ENCODE results near the gene ESRRB.

ESRRB gene

GRCh38 chr14:76376409-76376877, 506 bp downstream of the ESRRB start:
- TF ChIP-seq GLIS2 (tag by site-specific recombination; IDR thresholded peaks at IDR 0.05) (no peak), ZBTB17 (tag by site-specific recombination; IDR thresholded peaks at IDR 0.05) (peak; percentile 4; the same call in 1 of the 2 replicates), ZNF37A (tag by site-specific recombination; IDR thresholded peaks at IDR 0.05) (no peak), PRDM1 (tag by site-specific recombination; IDR thresholded peaks at IDR 0.05) (peak; percentile 96), ZNF639 (tag by site-specific recombination; IDR thresholded peaks at IDR 0.05) (no peak), ZNF223 (tag by site-specific recombination; IDR thresholded peaks at IDR 0.05) (peak; percentile 70), ZNF621 (tag by site-specific recombination; IDR thresholded peaks at IDR 0.05) (no peak), ZNF335 (tag by site-specific recombination; conservative IDR thresholded peaks at IDR 0.05) (peak; percentile 85), KLF16 (tag by site-specific recombination; IDR thresholded peaks at IDR 0.05) (0 out of 2 replicates have a peak, but pooled peaks have one; percentile 32), ZNF830 (tag by site-specific recombination; IDR thresholded peaks at IDR 0.05; ENCODE audit: low read depth) (no peak), ZNF777 (tag by site-specific recombination; IDR thresholded peaks at IDR 0.05; ENCODE audit: borderline replicate concordance) (peak; percentile 30; the same call in 1 of the 2 replicates), ZBTB20 (tag by site-specific recombination; IDR thresholded peaks at IDR 0.05) (peak; percentile 9; the same call in 1 of the 2 replicates)
- TF ChIP-seq, protein P1, sequence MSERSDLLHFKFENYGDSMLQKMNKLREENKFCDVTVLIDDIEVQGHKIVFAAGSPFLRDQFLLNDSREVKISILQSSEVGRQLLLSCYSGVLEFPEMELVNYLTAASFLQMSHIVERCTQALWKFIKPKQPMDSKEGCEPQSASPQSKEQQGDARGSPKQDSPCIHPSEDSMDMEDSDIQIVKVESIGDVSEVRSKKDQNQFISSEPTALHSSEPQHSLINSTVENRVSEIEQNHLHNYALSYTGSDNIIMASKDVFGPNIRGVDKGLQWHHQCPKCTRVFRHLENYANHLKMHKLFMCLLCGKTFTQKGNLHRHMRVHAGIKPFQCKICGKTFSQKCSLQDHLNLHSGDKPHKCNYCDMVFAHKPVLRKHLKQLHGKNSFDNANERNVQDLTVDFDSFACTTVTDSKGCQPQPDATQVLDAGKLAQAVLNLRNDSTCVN (tag by site-specific recombination; optimal IDR thresholded peaks at IDR 0.05), result no peak
- POLR2A ChIA-PET, result no interaction called here
- no peaks in the 10 kb centered on the region for H3K9me3 ChIP-seq (ENCODE audit: control insufficient read depth, insufficient read depth, low read depth, low read length)
- no peaks in the 10 kb centered on the region for H3K36me3 ChIP-seq (ENCODE audit: control insufficient read depth in 2 of 2, insufficient read depth in 1 of 2, low read length in 2 of 2)
- H3K4me1 ChIP-seq (ENCODE audit: control insufficient read depth, insufficient read depth, low read length), result peaks cover 6% of the 10 kb centered on the region
- no peak overlapping the region; the same call in 1 of the 2 replicates for H3K27ac ChIP-seq (ENCODE audit: extremely low read depth, low read depth, low read length)
- H3K4me3 ChIP-seq (ENCODE audit: low read depth, low read length), result peak overlapping the region; percentile 46
- CTCF ChIA-PET, result interaction anchor here (0.7 to 1.1 kb wide), 2 partner anchors 320 to 463 kb away, joined by 3 to 4 read pairs; no protein-coding TSS in a partner anchor

DNA sequence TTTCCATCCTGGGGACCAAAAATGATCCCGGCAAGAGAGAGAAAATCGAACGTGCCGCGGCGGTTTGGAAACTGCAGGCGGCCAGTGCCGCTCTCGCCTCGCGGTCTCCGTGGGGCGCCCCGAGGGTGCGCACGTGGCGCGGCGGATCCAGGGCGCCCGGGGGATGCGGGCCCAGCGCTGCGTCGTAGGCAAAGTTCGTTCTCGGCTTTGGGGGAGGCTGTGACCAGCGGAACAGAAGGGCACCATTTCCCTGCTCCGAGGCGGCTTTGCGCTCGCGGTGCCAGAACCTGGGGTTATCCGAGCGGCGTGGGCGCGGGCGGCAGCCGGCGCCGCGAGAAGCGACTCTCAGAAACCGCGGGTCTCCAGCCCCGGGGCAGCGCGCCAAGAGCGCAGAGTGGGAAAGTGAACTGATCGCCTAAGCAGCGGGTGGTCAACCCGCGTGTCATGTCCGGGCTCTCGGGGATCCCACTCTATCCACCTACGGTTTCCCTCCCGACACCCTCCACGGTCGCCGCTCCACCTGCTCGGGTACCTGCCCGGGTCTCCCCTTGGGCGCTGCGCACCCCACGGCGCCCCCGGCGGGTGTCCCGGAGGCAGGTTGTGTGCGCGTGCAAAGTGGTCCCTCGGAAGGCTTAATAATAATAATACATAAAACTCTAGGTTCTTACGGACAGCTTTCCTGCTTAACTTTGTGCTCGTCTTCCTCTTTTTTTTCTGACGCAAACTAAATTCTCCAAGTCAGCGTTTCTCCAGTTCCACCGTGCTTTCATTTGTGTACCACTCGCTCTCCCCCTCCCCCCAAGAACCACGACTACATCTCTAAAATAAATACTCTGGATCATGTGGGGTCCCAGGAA, 1.2 kb downstream of the ESRRB start:
- POLR2A ChIA-PET, result no interaction called here
- no peak overlapping the region for H3K27ac ChIP-seq (ENCODE audit: extremely low read depth, low read depth, low read length)
- H3K36me3 ChIP-seq (ENCODE audit: control insufficient read depth in 2 of 2, insufficient read depth in 1 of 2, low read length in 2 of 2), result no peaks in the 10 kb centered on the region
- CTCF ChIA-PET, result interaction anchor here (1.9 kb wide), 1 partner anchor 10 kb away, joined by 15 read pairs; no protein-coding TSS in a partner anchor
- H3K9me3 ChIP-seq (ENCODE audit: control insufficient read depth, insufficient read depth, low read depth, low read length), result no peaks in the 10 kb centered on the region
- peaks cover 6% of the 10 kb centered on the region for H3K4me1 ChIP-seq (ENCODE audit: control insufficient read depth, insufficient read depth, low read length)
- peak overlapping the region; percentile 46 for H3K4me3 ChIP-seq (ENCODE audit: low read depth, low read length)
- TF ChIP-seq, protein P2, sequence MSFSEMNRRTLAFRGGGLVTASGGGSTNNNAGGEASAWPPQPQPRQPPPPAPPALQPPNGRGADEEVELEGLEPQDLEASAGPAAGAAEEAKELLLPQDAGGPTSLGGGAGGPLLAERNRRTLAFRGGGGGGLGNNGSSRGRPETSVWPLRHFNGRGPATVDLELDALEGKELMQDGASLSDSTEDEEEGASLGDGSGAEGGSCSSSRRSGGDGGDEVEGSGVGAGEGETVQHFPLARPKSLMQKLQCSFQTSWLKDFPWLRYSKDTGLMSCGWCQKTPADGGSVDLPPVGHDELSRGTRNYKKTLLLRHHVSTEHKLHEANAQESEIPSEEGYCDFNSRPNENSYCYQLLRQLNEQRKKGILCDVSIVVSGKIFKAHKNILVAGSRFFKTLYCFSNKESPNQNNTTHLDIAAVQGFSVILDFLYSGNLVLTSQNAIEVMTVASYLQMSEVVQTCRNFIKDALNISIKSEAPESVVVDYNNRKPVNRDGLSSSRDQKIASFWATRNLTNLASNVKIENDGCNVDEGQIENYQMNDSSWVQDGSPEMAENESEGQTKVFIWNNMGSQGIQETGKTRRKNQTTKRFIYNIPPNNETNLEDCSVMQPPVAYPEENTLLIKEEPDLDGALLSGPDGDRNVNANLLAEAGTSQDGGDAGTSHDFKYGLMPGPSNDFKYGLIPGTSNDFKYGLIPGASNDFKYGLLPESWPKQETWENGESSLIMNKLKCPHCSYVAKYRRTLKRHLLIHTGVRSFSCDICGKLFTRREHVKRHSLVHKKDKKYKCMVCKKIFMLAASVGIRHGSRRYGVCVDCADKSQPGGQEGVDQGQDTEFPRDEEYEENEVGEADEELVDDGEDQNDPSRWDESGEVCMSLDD (tag by site-specific recombination; IDR thresholded peaks at IDR 0.05), result peak; percentile 51
- TF ChIP-seq TCF7L2 (IDR thresholded peaks at IDR 0.05; ENCODE audit: borderline replicate concordance, low read depth, low read length) (no peak), ZBTB17 (tag by site-specific recombination; IDR thresholded peaks at IDR 0.05) (peak; percentile 71), ZNF221 (tag by site-specific recombination; IDR thresholded peaks at IDR 0.05; ENCODE audit: borderline replicate concordance) (no peak), ZBTB8A (tag by site-specific recombination; IDR thresholded peaks at IDR 0.05) (peak; percentile 31; the same call in 1 of the 2 replicates), GLIS1 (tag by site-specific recombination; IDR thresholded peaks at IDR 0.05) (peak; percentile 45), ATF2 (tag by site-specific recombination; IDR thresholded peaks at IDR 0.05; ENCODE audit: low read depth) (no peak), GLIS2 (tag by site-specific recombination; IDR thresholded peaks at IDR 0.05) (peak; percentile 63; the same call in 1 of the 2 replicates)
- TF ChIP-seq, protein P3, sequence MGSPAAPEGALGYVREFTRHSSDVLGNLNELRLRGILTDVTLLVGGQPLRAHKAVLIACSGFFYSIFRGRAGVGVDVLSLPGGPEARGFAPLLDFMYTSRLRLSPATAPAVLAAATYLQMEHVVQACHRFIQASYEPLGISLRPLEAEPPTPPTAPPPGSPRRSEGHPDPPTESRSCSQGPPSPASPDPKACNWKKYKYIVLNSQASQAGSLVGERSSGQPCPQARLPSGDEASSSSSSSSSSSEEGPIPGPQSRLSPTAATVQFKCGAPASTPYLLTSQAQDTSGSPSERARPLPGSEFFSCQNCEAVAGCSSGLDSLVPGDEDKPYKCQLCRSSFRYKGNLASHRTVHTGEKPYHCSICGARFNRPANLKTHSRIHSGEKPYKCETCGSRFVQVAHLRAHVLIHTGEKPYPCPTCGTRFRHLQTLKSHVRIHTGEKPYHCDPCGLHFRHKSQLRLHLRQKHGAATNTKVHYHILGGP (tag by site-specific recombination; IDR thresholded peaks at IDR 0.05), result no peak
- TF ChIP-seq, protein P4, sequence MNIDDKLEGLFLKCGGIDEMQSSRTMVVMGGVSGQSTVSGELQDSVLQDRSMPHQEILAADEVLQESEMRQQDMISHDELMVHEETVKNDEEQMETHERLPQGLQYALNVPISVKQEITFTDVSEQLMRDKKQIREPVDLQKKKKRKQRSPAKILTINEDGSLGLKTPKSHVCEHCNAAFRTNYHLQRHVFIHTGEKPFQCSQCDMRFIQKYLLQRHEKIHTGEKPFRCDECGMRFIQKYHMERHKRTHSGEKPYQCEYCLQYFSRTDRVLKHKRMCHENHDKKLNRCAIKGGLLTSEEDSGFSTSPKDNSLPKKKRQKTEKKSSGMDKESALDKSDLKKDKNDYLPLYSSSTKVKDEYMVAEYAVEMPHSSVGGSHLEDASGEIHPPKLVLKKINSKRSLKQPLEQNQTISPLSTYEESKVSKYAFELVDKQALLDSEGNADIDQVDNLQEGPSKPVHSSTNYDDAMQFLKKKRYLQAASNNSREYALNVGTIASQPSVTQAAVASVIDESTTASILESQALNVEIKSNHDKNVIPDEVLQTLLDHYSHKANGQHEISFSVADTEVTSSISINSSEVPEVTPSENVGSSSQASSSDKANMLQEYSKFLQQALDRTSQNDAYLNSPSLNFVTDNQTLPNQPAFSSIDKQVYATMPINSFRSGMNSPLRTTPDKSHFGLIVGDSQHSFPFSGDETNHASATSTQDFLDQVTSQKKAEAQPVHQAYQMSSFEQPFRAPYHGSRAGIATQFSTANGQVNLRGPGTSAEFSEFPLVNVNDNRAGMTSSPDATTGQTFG (tag by site-specific recombination; IDR thresholded peaks at IDR 0.05; ENCODE audit: borderline replicate concordance), result no peak
